ENCODE data around the gene YAF2. TPM values are rescaled to one million over a fixed set of nuclear protein-coding genes. Genes with fewer than 3 reads are reported as not detected.

YAF2 gene
- total RNA-seq, result 20.5 and 23.6 TPM in 2 replicates

GRCh38 chr12:42238240-42239140, at the start of gene YAF2:
Gene YAF2, minus strand, starts transcription at chr12:42238248. Its CDS starts 68 bp downstream, at chr12:42238180.

GRCh38 chr12:42144408-42145196, 93.4 kb downstream of the YAF2 start, which contains the start of gene GXYLT1:
Gene GXYLT1, minus strand, starts transcription at chr12:42144874. Its CDS starts 228 bp downstream, at chr12:42144646.

Other genes with a start within 250 kb of the YAF2 start
- 15.0 and 21.1 TPM in 2 replicates for gene GXYLT1, start 93.4 kb downstream of the YAF2 start, total RNA-seq
- gene ZCRB1, start 87.8 kb upstream of the YAF2 start, total RNA-seq, result 27.5 and 28.5 TPM in 2 replicates
- gene PPHLN1, start 87.9 kb upstream of the YAF2 start, total RNA-seq, result 65.7 and 77.4 TPM in 2 replicates

All from myometrial cell (primary cell).